DOHH2 (cell line): ENCODE data around the gene WDR7.

Source experiments
- H3F3A ChIP-seq: fragments of 200-600 bp; sonication (generic), shearing (Covaris generic); 2 replicates; pipeline ENCODE4 v1.6.0; 2016; ENCODE audit warnings: antibody characterized with exemption, mild to moderate bottlenecking; ENCODE audit not compliant: control insufficient read depth, insufficient read depth
- H3K27ac ChIP-seq: fragments of 200-600 bp; sonication (generic); 2 replicates; pipeline ENCODE4 v1.5.1; 2014; ENCODE audit warnings: low read depth, mild to moderate bottlenecking, low read length, moderate library complexity
- H3K27me3 ChIP-seq: fragments of 200-600 bp; sonication (generic); 2 replicates; pipeline ENCODE4 v1.6.1; 2014; ENCODE audit warnings: mild to moderate bottlenecking, low read length, mixed read lengths; ENCODE audit not compliant: control insufficient read depth
- H3K36me3 ChIP-seq: fragments of 200-600 bp; sonication (generic); 2 replicates; pipeline ENCODE4 v1.6.1; 2014; ENCODE audit warnings: mild to moderate bottlenecking, low read length, moderate library complexity, mixed read lengths; ENCODE audit not compliant: control insufficient read depth
- H3K4me1 ChIP-seq: fragments of 200-600 bp; sonication (generic); 2 replicates; pipeline ENCODE4 v1.6.1; 2014; ENCODE audit warnings: mild to moderate bottlenecking, low read length, mixed read lengths; ENCODE audit not compliant: control insufficient read depth
- H3K4me2 ChIP-seq: fragments of 200-600 bp; sonication (generic); 2 replicates; pipeline ENCODE4 v1.6.0; 2014; ENCODE audit warnings: mild to moderate bottlenecking, low read length, moderate library complexity
- H3K4me3 ChIP-seq: fragments of 200-600 bp; sonication (generic); 2 replicates; pipeline ENCODE4 v1.5.1; 2014; ENCODE audit warnings: mild to moderate bottlenecking, low read length, mixed read lengths
- H3K79me2 ChIP-seq: fragments of 200-600 bp; sonication (generic); 2 replicates; pipeline ENCODE4 v1.6.1; 2014; ENCODE audit warnings: mild to moderate bottlenecking, low read length, mixed read lengths; ENCODE audit not compliant: control insufficient read depth
- H3K9me2 ChIP-seq: fragments of 200-600 bp; sonication (generic); replicated peaks from 2 replicates; pipeline ENCODE4 v1.6.1; 2014; ENCODE audit warnings: mild to moderate bottlenecking, low read length, mixed read lengths; ENCODE audit not compliant: control insufficient read depth
- H3K9me3 ChIP-seq: fragments of 200-600 bp; sonication (generic); 2 replicates; pipeline ENCODE4 v1.6.1; 2014; ENCODE audit warnings: antibody characterized with exemption, low read length, mixed read lengths; ENCODE audit not compliant: control insufficient read depth, insufficient read depth
- H4K20me1 ChIP-seq: fragments of 200-600 bp; sonication (generic); 2 replicates; pipeline ENCODE4 v1.6.0; 2014; ENCODE audit warnings: low read depth, mild to moderate bottlenecking, antibody characterized with exemption, low read length, moderate library complexity; ENCODE audit not compliant: control insufficient read depth, insufficient read depth
- CTCF ChIP-seq: fragments of 200-600 bp; sonication (generic); IDR thresholded peaks from one replicate; pipeline ENCODE4 v1.5.1; 2014; ENCODE audit warnings: antibody characterized with exemption, mild to moderate bottlenecking, low read depth, low read length; ENCODE audit not compliant: poor library complexity, severe bottlenecking
- EZH2phosphoT487 ChIP-seq: fragments of 200-600 bp; sonication (generic); IDR thresholded peaks from 2 replicates; pipeline ENCODE4 v1.6.1; 2017; ENCODE audit warnings: borderline replicate concordance, mild to moderate bottlenecking, antibody characterized with exemption, low read length, moderate library complexity, mixed read lengths

Gene WDR7

DNA sequence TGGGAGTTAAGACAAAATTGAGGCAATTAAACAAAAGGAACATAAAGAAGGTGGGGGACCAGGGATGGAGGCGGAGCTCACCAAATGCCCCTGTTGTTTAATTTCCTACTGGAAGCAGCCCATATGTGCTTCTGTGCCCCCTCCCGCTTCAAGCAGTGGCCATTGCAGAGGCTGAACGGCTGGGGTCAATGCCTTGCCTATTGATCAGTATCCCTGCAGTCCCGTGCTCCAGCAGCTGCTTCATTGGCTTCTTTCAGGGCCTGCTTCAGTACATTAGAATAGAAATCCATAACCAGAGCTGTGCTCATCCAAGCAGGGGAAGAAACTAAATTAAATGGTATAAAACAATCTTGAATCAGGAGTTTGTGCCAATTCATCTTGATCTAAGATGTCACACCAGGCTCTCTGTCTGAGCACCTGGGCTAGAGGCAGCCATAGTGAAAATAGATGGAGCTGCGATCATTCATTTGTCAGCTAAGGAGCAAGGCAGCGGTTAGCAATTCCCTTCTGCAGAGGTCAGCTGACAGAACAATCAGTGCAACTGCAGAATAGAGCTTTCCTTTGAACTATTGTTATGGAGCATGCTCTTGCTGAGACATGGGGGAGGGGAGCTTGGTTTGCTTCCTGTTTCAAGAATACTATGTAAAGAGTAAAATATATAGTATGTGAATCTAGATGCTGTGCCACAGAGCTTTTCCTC lies 222.4 kb downstream of the WDR7 start:
- H3K4me3 ChIP-seq = no peak overlapping the region
- H3K79me2 ChIP-seq = no peaks in the 10 kb centered on the region
- peaks cover 4% of the 10 kb centered on the region; the same call in 1 of the 2 replicates for H3K4me1 ChIP-seq
- H3F3A ChIP-seq = no peaks in the 10 kb centered on the region
- H3K27me3 ChIP-seq = no peaks in the 10 kb centered on the region
- H3K36me3 ChIP-seq = no peaks in the 10 kb centered on the region
- H3K4me2 ChIP-seq = no peak overlapping the region
- no peaks in the 10 kb centered on the region for H3K9me3 ChIP-seq
- TF ChIP-seq EZH2phosphoT487 (no peak), CTCF (no peak)
- no peaks in the 10 kb centered on the region for H3K9me2 ChIP-seq
- no peak overlapping the region for H3K27ac ChIP-seq
- H4K20me1 ChIP-seq = no peaks in the 10 kb centered on the region

DNA sequence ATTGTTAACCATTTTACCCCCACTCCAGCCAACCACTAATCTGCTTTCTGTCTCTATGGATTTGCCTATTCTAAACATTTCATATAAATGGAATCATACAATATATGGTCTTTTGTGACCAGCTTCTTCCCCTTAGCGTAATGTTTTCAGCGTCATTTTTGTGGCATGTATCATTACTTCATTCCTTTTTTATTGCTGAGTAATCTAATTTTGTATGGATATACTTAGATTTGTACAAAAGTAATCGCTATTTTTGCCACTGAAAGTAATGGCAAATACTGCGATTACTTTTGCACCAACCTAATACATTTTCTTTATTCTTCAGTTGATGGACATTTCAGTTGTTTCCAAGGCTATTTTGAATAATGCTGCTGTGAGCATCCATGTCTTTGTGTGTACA lies 227.6 kb downstream of the WDR7 start:
- no peaks in the 10 kb centered on the region for H4K20me1 ChIP-seq
- H3K9me2 ChIP-seq = no peaks in the 10 kb centered on the region
- H3K4me2 ChIP-seq = no peak overlapping the region
- H3K79me2 ChIP-seq = no peaks in the 10 kb centered on the region
- no peaks in the 10 kb centered on the region for H3K27me3 ChIP-seq
- no peaks in the 10 kb centered on the region for H3K9me3 ChIP-seq
- no peaks in the 10 kb centered on the region for H3F3A ChIP-seq
- no peak overlapping the region for H3K4me3 ChIP-seq
- H3K36me3 ChIP-seq = no peaks in the 10 kb centered on the region
- peaks cover 3% of the 10 kb centered on the region; the same call in 1 of the 2 replicates for H3K4me1 ChIP-seq
- no peak for TF ChIP-seq EZH2phosphoT487
- no peak for TF ChIP-seq CTCF
- H3K27ac ChIP-seq = no peak overlapping the region

DNA sequence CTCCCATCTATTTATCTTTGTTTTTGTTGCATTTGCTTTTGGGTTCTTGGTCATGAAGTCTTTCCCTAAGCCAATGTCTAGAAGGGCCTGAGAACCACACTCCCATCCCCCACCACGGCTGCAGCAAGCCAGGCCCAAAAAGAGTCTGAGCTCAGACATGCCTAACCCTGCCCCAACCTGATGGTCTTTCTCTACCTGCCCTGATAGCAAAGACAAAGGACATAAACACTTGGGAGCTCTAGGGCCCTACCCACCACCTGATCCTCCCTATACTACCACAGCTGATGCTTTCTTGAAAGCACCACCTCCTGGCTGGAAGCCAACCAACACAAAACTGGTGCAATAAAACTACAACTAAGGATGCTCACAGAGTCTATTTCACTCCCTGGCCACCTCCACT lies 233.4 kb downstream of the WDR7 start:
- TF ChIP-seq CTCF = no peak
- TF ChIP-seq EZH2phosphoT487 = no peak
- Histone ChIP-seq H3K9me2 (no peaks in the 10 kb centered on the region), H3K36me3 (no peaks in the 10 kb centered on the region), H3K4me3 (no peak overlapping the region), H3K4me1 (no peaks in the 10 kb centered on the region), H3K27ac (no peak overlapping the region), H3F3A (no peaks in the 10 kb centered on the region), H3K27me3 (no peaks in the 10 kb centered on the region), H3K79me2 (no peaks in the 10 kb centered on the region), H3K4me2 (no peak overlapping the region), H3K9me3 (no peaks in the 10 kb centered on the region), H4K20me1 (no peaks in the 10 kb centered on the region)
